GM19240 (cell line): ENCODE results near the gene TUBB1.
"Not testable (repeated sequence)": the region's sequence is repeated elsewhere in the genome, so short reads cannot be mapped to it uniquely, and the experiment has no call there.

ENCODE experiments used
- DNase-seq: peaks from one replicate; pipeline ENCODE4 v3.0.0; 2011; ENCODE audit warnings: low spot score; ENCODE audit not compliant: insufficient read length

Gene TUBB1

GRCh38 chr20:59019217-59019616 is at the start of gene TUBB1:
Gene TUBB1, plus strand, starts transcription at chr20:59019429. Its CDS starts 94 bp downstream, at chr20:59019523.
- no peak for DNase-seq

DNA sequence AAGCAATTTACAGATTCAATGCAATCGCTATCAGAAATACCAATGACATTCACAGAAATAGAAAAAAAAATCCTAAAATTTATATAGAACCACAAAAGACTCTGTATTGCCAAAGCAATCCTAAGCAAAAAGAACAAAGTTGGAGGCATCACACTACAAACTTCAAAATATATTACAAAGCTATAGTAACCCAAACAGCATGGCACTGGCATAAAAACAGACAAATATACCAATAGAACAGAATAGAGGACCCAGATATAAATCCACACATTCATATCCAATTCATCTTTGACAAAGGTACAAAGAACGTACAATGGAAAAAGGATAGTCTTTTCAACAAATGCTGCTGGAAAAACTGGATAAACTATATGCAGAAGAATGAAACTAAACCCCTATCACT is 49.8 kb upstream of the TUBB1 start:
- no peak for DNase-seq

DNA sequence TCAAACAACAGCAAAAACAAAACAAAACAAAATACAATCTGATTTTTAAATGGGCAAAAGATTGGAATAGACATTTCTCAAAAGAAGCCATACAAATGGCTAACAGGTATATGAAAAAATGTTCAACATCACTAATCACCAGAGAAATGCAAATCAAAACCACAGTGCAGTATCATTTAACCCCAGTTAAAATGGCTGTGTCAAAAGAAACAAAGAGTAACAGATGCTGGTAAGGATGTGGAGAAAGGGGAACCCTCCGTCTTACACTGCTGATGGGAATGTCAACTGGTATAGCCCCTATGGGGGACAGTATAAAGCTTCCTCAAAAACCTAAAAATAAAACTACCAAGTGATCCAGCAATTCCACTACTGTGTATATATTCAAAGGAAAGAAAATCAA is 49.1 kb upstream of the TUBB1 start:
- no peak for DNase-seq

- DNase-seq = no peak
Observed at GRCh38 chr20:58971429-58971828, 47.8 kb upstream of the TUBB1 start.

- no peak for DNase-seq
Observed at GRCh38 chr20:58973179-58973578, 46.0 kb upstream of the TUBB1 start.

DNA sequence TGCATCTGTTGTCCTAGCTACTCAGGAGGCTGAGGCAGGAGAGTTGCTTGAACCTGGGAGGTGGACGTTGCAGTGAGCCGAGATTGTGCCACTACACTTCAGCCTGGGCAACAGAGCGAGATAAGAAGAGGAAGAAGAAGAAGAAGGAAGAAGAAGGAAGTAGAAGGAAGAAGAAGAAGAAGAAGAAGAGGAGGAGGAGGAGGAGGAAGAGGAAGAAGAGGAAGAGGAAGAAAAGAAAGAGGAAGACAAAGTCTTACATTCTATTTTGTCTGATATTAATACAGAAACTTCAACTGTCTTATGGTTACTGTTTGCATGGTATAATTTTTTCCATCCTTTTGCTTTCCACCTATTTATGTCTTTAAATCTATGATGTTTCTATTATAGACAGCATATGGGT is 45.4 kb upstream of the TUBB1 start:
- no peak for DNase-seq

DNA sequence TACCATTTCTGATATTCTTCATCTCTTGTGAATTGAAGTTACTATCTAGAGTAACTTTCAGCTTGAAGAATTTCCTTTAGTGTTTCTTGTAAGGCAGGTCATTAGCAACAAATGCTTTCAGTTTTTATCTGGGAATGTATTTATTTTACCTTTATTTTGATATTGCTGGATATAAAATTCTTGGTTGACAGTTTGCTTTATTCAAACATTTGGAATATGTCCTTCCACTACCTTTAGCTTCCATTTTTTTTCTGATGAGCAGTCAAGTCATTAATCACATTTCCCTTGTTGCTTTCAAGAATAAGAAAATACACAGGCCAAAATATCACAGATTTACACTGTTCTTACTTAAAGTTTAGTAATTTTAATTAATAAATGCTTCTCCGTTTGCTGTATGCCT is 43.9 kb upstream of the TUBB1 start:
- DNase-seq = no peak

DNA sequence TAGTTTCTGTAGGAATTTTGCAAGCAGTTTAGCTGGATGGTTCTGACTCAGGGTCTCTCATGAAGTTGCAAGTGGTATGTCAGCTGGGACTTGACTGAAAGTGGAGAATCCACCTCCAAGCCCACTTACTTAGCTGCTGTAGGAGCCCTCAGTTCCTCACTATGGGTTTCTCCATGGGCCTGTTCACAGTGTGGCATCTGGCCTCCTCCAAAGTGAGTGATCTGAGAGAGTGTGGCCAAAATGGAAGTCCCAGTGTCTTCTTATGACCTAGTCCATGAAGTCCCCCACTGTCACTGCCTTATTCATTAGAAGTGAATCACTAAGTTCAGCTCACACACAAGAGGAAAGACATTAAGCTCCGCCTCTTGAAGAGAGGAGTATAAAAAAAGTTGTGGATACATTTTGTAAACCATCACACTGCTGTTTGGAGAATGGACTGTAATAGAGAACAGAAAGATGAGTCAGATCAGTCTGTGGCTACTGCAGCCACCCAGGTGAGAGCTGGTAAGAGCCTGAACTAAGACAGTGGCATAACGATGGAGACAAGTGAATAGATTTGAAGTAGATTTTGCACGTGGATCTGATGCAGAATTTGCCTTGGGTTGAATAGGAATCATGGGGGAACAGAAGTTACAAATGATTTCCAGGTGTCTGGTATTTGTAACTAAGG is 43.0 kb upstream of the TUBB1 start:
- no peak for DNase-seq

DNA sequence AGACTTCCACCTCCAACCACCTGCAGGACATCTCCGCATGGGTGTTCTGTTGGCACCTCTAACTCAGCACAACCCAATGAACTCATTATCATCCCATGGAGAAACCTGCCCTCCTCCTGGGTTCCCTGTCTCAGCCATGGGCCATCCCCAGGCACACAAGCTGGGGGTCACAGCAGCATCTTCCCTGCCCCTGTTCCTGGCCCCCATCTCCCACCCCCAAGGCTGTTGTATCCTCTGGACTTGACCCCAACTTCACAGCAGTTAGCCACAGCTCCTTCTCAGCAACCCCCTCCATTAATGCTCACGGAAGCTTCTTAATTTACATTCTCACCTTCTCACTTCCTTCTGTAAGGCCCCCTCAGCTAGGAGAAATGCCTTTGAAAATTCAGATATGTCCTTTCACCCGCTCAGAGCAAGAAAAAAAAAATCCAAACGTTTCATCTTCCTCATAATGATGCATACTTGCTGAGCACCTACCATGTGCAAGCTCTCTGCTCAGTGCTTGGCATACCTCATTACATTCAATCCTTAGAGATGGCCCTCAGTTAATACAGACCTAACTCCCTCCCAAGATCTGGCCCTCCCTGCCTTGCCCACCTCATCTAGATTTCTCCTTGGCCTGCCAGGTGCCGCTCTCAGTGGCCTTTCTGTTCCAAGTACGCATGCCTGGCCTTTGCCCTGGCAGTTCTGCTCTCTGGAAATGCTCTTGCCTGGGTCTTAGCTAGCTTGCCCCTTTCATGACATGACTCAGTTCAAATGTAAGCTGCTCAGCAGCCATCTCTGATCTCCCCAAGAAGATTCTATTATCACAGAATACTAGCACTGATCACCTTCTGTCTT is 40.7 kb upstream of the TUBB1 start:
- DNase-seq = no peak

- DNase-seq = peak; percentile 86
Observed at GRCh38 chr20:58980711-58981627, 38.3 kb upstream of the TUBB1 start, which contains the start of gene NELFCD. Gene NELFCD, plus strand, starts transcription at chr20:58981256. Its CDS starts 54 bp downstream, at chr20:58981310.

GRCh38 chr20:58981628-58982364 is 37.4 kb upstream of the TUBB1 start:
- DNase-seq = no peak

- DNase-seq = no peak
Observed at GRCh38 chr20:58982406-58983114, 36.7 kb upstream of the TUBB1 start.

DNA sequence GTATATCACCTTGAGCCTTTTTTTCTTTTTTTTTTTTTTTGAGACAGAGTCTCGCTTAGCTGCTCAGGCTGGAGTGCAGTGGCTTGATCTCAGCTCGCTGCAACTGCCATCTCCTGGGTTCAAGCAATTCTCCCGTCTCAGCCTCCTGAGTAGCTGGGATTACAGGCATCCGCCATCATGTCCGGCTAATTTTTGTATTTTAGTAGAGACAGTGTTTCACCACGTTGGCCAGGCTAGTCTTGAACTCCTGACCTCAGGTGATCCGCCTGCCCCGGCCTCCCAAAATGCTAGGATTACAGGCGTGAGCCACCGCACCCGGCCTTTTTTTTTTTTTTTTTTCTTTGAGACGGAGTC is 36.1 kb upstream of the TUBB1 start:
- DNase-seq = not testable (repeated sequence)

DNA sequence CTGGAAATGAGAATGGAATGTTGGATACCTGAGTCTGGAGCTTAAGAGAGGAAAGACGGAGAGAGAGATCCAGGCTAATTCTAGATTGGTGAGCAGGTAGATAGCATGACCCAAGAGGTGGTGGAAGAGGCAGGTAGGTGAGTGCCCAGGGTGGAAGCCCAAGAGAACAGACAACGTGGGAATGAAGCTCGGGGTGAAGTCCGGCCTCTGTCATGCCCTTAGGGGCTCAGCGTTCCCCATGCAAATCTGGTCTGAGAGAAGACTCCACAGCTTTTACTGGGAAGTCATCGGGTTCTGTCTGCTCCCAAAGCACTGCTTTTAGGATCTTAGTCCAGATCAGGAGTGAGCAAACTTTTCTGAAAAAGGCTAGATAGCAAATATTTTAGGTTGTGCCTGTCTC is 34.5 kb upstream of the TUBB1 start:
- no peak for DNase-seq

GRCh38 chr20:58985656-58986055 is 33.6 kb upstream of the TUBB1 start:
- DNase-seq = no peak

- DNase-seq = no peak
Observed at GRCh38 chr20:58986286-58986967, 32.8 kb upstream of the TUBB1 start.

DNA sequence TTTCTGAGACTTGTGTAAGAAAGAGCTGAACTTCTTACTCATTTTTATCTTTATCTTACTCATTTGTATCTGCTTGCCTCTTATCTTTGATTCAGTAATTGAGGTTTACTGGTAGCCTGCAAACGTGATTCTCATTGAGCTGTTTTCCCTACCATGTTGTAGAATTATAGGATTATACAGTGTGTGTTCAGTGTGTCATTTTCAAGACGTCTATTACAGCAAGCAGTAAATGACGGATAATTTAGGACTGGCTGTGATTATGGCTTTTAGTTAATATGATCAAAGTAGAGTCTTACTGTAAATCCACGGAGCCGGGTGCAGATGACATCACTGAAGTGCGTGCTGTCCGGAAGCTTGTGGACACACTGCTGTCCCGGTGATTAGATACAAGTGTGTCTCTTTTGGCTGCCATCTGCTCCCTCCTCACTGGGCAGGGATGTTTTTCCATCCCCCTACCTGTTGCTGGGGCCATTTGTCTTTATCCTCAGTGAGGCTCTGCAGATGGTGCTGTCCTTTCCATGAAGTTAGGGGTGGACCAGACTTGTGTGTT is 32.2 kb upstream of the TUBB1 start:
- no peak for DNase-seq

- DNase-seq = no peak
Observed at GRCh38 chr20:58987790-58988564, 31.3 kb upstream of the TUBB1 start.

- no peak for DNase-seq
Observed at GRCh38 chr20:58988565-58988882, 30.7 kb upstream of the TUBB1 start.
